ENCODE data around the gene RAP1A.

The RAP1A gene

DNA sequence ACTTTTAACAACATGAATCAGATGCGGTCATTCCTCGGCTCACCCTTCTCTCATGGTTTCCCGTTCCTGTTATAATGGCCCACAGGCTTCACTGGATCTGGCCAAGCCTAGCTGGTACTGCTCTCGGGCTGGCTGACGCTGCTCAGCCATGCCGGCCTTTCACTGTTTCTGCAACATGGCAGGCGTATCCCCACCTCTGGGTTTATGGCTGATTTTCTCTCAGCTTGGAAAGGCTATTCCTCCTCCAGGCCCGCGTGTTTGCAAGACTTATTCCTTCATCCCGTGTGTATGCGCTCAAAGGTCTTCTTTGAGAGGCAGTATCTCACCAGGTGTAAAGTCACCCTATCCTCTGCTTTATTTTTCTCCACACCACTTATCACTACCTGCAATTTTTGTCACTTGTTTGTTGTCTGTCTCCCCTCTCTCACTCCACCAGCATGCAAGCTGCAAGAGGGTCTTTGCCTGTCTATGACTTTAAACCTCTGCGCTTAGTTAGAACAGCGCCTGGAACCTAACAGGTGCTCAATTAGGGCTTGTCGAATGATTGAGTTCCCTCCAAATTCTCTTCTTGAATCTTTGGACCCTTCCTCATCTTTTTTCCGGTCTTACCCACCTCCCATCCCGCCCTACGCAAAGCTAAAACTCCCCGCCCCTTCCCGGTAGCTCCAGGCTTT, 491 bp upstream of the RAP1A start:
- TF ChIP-seq, protein P1, sequence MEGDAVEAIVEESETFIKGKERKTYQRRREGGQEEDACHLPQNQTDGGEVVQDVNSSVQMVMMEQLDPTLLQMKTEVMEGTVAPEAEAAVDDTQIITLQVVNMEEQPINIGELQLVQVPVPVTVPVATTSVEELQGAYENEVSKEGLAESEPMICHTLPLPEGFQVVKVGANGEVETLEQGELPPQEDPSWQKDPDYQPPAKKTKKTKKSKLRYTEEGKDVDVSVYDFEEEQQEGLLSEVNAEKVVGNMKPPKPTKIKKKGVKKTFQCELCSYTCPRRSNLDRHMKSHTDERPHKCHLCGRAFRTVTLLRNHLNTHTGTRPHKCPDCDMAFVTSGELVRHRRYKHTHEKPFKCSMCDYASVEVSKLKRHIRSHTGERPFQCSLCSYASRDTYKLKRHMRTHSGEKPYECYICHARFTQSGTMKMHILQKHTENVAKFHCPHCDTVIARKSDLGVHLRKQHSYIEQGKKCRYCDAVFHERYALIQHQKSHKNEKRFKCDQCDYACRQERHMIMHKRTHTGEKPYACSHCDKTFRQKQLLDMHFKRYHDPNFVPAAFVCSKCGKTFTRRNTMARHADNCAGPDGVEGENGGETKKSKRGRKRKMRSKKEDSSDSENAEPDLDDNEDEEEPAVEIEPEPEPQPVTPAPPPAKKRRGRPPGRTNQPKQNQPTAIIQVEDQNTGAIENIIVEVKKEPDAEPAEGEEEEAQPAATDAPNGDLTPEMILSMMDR (conservative IDR thresholded peaks at IDR 0.05; ENCODE audit: low read depth, low read length) = no peak
- no peak for DNase-seq (ENCODE audit: low read depth)
- peak overlapping the region; percentile 57 for H3K4me3 ChIP-seq (ENCODE audit: low read length)

DNA sequence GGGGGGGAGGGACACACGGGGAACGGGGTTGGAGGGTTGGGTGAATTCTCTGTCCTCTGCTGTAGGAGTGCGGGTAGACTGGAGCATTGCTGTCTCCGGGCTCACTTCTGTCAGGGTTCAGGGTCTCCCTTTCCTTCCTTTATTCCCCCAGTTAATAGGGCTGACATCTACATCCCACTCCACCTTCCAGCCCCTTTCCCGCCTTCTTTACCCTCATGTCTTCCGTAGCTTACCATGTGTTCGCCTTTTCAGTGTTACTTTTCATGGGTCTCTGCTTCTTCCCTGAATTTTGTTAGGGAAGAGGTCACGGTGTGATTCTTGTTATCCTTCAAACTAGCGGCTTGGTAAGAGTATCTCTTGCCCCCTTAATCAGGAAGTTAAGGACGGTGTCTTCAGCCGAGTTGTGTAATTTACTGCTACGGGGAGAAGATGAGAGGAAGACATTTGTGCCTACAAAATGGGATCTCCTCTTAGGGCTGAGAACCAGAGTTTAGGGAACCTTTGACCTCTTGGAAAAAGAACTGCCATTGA, 917 bp downstream of the RAP1A start:
- TF ChIP-seq, protein P1 (conservative IDR thresholded peaks at IDR 0.05; ENCODE audit: low read depth, low read length) = no peak
- DNase-seq (ENCODE audit: low read depth) = no peak
- H3K4me3 ChIP-seq (ENCODE audit: low read length) = peak overlapping the region; percentile 82

DNA sequence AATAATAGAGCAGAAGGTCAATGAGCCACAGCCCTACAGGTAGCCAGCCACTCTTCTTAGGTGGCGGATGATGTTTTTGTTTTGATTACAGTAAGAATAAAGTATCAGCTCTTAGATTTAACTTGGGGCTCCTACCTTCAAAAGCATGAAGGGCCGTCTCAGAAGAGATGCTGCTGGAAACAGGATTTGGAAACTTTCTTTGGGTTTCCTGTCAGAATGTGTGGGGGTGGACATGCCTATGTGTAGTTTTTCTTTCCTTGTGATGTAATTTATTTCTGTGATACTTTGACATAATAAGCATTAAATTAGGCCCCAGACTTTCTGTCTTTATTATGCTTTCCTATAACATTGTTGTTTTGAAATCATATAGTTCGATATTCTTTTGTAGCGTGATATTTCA, 1.5 kb downstream of the RAP1A start:
- DNase-seq (ENCODE audit: low read depth) = no peak
- H3K4me3 ChIP-seq (ENCODE audit: low read length) = peak overlapping the region; percentile 82
- TF ChIP-seq, protein P1 (conservative IDR thresholded peaks at IDR 0.05; ENCODE audit: low read depth, low read length) = no peak

DNA sequence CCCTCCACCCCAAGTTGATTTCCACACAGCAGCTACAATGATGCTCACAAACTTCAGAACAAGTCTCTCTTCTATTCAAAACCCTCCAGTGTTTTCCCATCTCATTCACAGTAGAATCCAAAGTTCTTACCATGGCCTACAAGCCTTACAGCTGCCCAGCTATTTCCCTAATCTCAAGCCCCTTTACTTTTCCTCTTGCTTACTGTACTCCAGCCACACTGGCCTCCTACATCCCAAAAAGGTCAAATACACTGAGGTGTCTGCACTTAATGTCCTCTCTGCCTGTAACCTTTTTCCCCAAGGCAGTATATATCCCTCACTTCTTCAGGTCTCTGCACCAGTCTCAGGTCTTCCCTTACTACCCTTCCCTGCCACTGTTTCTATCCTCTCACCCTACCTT, 2.6 kb downstream of the RAP1A start:
- no peak overlapping the region for H3K4me3 ChIP-seq (ENCODE audit: low read length)
- TF ChIP-seq, protein P1 (conservative IDR thresholded peaks at IDR 0.05; ENCODE audit: low read depth, low read length) = no peak
- no peak for DNase-seq (ENCODE audit: low read depth)

DNA sequence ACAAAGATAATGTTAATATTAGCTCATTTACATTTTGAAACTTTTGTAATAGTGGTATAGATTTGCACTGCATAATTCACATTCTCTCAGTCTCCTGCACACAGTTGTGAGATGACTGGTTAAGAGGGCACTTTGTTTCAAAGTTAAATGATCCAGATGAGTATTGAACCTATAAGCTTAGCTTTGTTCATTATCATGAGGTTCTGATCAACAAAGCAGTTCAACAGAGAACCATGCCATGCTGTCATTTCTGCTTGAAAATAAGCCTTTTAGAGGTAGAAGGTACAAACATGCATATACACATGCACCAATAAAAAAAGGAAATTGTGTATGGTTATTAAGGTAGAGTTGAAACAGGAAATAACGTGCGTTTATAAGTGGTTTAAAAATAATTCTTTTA, 4.8 kb downstream of the RAP1A start:
- TF ChIP-seq, protein P1 (conservative IDR thresholded peaks at IDR 0.05; ENCODE audit: low read depth, low read length) = no peak
- no peak overlapping the region for H3K4me3 ChIP-seq (ENCODE audit: low read length)
- DNase-seq (ENCODE audit: low read depth) = no peak

DNA sequence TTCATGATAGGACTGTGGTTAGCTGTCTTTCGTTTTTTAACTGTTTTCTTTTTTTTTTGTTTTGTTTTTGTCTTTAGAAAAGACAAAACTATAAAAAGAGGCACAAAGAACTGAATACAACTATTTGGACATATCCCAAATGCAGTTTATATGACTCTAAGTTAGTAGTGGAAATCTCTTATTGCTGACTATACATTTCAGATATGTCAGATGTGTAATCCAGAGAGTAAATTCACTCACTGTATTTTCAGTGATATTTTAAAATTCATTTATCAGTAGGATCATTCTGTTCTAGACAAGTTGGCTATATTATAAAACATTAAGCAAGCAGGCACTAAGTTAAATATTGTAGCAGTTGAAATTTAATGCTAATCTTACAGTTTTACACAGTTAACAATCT, 5.7 kb downstream of the RAP1A start:
- TF ChIP-seq, protein P1 (conservative IDR thresholded peaks at IDR 0.05; ENCODE audit: low read depth, low read length) = no peak
- no peak for DNase-seq (ENCODE audit: low read depth)
- no peak overlapping the region for H3K4me3 ChIP-seq (ENCODE audit: low read length)

DNA sequence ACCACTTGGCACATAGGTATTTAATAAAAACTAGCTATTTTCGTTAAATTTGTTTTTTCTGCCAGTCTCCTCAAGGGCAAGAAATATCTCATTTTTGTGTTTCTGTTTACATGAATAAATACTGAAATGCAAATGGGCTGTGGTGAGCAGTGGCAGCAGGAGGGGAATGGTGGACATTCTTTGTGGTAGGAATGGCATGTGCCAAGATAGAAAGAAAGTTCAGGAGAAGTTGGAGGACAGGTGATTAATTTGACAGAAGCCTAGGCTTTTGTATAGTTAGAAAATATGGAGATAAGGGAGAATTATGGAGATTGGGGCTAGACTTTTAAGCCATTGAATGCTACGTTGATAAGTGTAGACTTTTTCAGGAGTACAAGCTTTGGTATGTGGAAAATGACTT, 8.6 kb downstream of the RAP1A start:
- TF ChIP-seq, protein P1 (conservative IDR thresholded peaks at IDR 0.05; ENCODE audit: low read depth, low read length) = no peak
- no peak overlapping the region for H3K4me3 ChIP-seq (ENCODE audit: low read length)
- no peak for DNase-seq (ENCODE audit: low read depth)
